Chondrocyte (in vitro differentiated cells): ENCODE measurements around the gene MAK. TPM values are rescaled to one million over a fixed set of nuclear protein-coding genes. Genes with fewer than 3 reads are reported as not detected.

Source experiments
- DNase-seq: peaks from one replicate; pipeline ENCODE4 v3.0.0; 2021; ENCODE audit warnings: mixed read lengths, low spot score
- H3K27ac Mint-ChIP-seq: one replicate; pipeline ENCODE4 v1.8.0; 2021; ENCODE audit warnings: mild to moderate bottlenecking, moderate library complexity, mixed read lengths; ENCODE audit not compliant: unreplicated experiment
- H3K27me3 Mint-ChIP-seq: 2 replicates; pipeline ENCODE4 v1.8.0; 2021; ENCODE audit warnings: low read depth, mixed read lengths
- H3K36me3 Mint-ChIP-seq: 2 replicates; pipeline ENCODE4 v1.8.0; 2021; ENCODE audit warnings: low read depth, mixed read lengths
- H3K4me1 Mint-ChIP-seq: 2 replicates; pipeline ENCODE4 v1.8.0; 2021; ENCODE audit warnings: low read depth, mild to moderate bottlenecking, mixed read lengths
- H3K4me3 Mint-ChIP-seq: one replicate; pipeline ENCODE4 v1.8.0; 2021; ENCODE audit warnings: mild to moderate bottlenecking, moderate library complexity, mixed read lengths; ENCODE audit not compliant: unreplicated experiment
- H3K9me3 Mint-ChIP-seq: 2 replicates; pipeline ENCODE4 v1.8.0; 2021; ENCODE audit warnings: low read depth, mixed read lengths
- total RNA-seq: library from RNA; stranded (reverse); gene quantifications from 3 replicates; pipeline ENCODE4 v1.2.1, GENCODE V29; 2021
- TF ChIP-seq, protein P1 (sequence below): fragments of 200-600 bp; sonication (generic); IDR thresholded peaks from 2 replicates; pipeline ENCODE4 v1.5.0; 2021; ENCODE audit warnings: antibody characterized with exemption, mild to moderate bottlenecking, moderate library complexity

Gene MAK
- total RNA-seq, 1 donor from 2014 or later: not detected

DNA sequence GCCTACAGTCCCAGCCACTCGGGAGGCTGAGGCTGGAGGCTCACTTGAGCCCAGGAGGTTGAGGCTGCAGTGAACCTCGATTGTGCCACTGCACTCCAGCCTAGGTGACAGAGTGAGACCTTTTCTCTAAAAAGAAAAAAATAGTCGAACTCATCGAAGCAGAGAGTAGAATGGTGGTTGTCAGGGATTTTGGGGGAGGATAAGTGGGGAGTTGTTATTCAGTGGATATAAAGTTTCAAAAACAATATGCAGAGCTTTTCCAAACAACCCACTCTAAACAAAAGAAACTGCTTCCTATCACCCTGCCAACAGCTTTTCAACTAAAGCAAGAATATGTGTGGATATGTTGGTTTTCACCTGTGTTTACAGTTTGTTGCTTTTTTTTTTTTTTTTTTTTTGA lies 11.6 kb upstream of the MAK start:
- H3K4me1 Mint-ChIP-seq: peaks cover 12% of the 10 kb centered on the region

DNA sequence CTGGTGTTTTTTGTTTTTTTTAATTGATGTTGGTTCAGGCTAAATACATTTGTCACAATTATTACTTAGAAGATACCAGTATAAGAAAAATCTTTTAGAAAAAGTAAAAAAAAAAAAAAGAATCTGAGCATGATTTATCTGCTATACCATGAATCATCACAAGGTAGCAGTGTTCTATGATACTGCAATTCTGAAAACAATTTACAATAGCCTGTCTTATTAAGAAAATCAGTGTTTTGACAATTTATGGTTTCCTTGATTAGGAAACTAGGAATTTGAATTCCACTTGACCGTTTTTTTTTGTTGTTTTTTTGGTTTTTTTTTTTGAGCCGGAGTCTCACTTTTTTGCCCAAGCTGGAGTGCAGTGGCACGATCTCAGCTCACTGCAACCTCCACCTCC lies 9.3 kb upstream of the MAK start:
- no peak overlapping the region for H3K4me3 Mint-ChIP-seq
- peaks cover 3% of the 10 kb centered on the region for H3K9me3 Mint-ChIP-seq
- H3K27ac Mint-ChIP-seq: no peak overlapping the region
- DNase-seq: no peak
- peaks cover 7% of the 10 kb centered on the region for H3K27me3 Mint-ChIP-seq
- TF ChIP-seq, protein P1, sequence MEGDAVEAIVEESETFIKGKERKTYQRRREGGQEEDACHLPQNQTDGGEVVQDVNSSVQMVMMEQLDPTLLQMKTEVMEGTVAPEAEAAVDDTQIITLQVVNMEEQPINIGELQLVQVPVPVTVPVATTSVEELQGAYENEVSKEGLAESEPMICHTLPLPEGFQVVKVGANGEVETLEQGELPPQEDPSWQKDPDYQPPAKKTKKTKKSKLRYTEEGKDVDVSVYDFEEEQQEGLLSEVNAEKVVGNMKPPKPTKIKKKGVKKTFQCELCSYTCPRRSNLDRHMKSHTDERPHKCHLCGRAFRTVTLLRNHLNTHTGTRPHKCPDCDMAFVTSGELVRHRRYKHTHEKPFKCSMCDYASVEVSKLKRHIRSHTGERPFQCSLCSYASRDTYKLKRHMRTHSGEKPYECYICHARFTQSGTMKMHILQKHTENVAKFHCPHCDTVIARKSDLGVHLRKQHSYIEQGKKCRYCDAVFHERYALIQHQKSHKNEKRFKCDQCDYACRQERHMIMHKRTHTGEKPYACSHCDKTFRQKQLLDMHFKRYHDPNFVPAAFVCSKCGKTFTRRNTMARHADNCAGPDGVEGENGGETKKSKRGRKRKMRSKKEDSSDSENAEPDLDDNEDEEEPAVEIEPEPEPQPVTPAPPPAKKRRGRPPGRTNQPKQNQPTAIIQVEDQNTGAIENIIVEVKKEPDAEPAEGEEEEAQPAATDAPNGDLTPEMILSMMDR: peak; percentile 80
- H3K4me1 Mint-ChIP-seq: peaks cover 12% of the 10 kb centered on the region
- peaks cover 3% of the 10 kb centered on the region for H3K36me3 Mint-ChIP-seq

More for the DNA sequence above, 11.6 kb upstream of the MAK start:
- Mint-ChIP-seq H3K4me3 (no peak overlapping the region), H3K27me3 (peaks cover 2% of the 10 kb centered on the region), H3K9me3 (peaks cover 13% of the 10 kb centered on the region), H3K36me3 (peaks cover 7% of the 10 kb centered on the region), H3K27ac (no peak overlapping the region)
- no peak for DNase-seq
- TF ChIP-seq, protein P1: no peak

DNA sequence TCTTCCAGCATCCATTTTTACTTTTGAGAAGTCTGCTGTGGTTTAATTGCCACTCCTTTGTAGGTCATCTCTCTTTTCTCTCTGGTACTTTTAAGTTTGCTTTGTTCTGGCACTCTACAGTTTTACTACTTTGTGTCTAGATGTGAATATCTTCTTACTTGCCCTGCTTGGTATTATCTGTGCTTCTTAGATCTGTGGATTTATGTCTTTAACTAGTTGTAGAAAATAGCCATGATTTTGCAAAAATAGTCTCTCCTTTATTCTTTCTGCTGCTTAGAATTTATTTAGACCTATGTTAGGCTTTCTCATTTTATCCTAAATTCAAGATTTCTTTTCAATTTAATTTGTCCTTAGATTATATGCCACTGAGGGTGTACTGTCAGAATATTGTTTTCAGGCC lies 5.2 kb upstream of the MAK start:
- peaks cover 3% of the 10 kb centered on the region for H3K4me1 Mint-ChIP-seq
- no peak overlapping the region for H3K27ac Mint-ChIP-seq
- DNase-seq: no peak
- peaks cover 27% of the 10 kb centered on the region for H3K27me3 Mint-ChIP-seq
- TF ChIP-seq, protein P1: no peak
- no peak overlapping the region for H3K4me3 Mint-ChIP-seq
- peaks cover 3% of the 10 kb centered on the region for H3K9me3 Mint-ChIP-seq
- peaks cover 3% of the 10 kb centered on the region for H3K36me3 Mint-ChIP-seq

DNA sequence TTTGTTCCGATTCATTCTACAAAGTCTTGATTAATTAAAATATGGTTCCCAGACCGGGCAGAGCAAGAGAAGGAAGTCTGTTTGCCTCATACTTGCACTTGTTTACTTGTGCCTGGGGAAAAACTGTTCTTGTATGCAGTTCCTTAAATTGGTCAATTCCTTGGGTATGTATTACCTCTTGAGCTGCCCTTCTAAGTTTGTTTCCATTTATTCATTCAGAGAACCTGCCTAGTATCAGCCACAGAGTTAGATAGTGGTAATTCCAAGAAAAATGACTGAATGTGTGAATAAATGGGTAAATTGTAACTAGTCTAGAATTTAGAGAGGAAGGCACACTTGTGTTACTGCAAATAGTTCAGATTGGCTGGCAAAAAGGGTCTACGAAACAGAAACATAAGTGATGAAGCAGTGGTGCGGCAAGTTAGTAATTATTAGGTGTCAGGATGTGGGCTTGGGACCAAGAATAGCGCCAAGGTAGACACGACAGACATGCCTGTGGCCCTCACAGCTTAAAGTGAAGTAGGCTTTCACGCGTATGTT lies 525 bp upstream of the MAK start:
- peaks cover 5% of the 10 kb centered on the region for H3K36me3 Mint-ChIP-seq

DNA sequence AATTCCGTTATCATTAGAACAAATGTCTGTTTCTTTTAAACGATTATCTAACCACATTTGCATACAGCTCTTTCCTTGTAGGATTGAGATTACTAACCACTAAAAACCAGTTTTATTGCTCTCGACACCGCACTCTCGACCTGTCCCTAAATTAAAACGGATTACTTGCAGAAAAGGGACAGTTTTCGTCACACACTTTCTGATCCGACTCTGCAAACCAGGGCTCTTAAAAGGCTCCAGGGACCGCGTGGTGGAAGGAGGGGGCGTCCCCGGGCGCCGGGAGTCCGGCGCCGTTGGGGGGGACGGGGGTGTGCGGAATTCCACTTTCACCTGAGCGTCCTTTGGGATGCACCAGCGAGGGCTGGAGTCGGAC lies 731 bp downstream of the MAK start:
- no peak for DNase-seq
- H3K27ac Mint-ChIP-seq: no peak overlapping the region

More for the DNA sequence above, 525 bp upstream of the MAK start:
- Mint-ChIP-seq H3K9me3 (peaks cover 3% of the 10 kb centered on the region), H3K4me1 (peaks cover 17% of the 10 kb centered on the region), H3K27ac (no peak overlapping the region), H3K27me3 (peaks cover 47% of the 10 kb centered on the region), H3K4me3 (peak overlapping the region; percentile 70)
- no peak for DNase-seq
- TF ChIP-seq, protein P1: no peak

More for the DNA sequence above, 731 bp downstream of the MAK start:
- Mint-ChIP-seq H3K9me3 (no peaks in the 10 kb centered on the region), H3K36me3 (peaks cover 2% of the 10 kb centered on the region), H3K27me3 (peaks cover 42% of the 10 kb centered on the region), H3K4me1 (peaks cover 17% of the 10 kb centered on the region), H3K4me3 (peak overlapping the region; percentile 70)
- TF ChIP-seq, protein P1: peak; percentile 2
